ENCODE results near the gene LRRIQ3.

DNA sequence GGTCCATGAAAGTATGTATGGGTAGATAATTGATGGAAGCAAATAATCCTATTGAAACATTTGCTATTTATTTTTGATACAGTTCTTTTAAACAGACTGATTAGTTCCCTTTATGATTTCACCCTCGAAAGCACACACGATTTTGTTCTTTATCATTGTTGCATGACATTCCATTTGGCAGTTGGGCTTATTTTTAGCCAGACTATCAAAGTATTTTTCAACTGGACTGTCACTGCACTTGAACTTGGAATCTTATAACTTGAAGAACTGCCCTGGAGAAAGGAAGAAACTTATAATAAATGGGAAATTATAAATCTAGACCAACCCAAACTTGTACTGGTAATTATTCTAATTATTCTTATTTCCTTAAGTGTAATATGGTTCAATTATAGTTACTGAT is 37.2 kb upstream of the LRRIQ3 start, which contains the start of gene TNNI3K:
- TF ChIP-seq CTCF (conservative IDR thresholded peaks at IDR 0.05; ENCODE audit: low read length) (no peak), EZH2phosphoT487 (IDR thresholded peaks at IDR 0.05; ENCODE audit: borderline replicate concordance, low read depth, low read length) (no peak)

Data from OCI-LY7 (cell line).